Thyroid gland (tissue), 4 donors: ENCODE data around the gene CHFR.
A peak's percentile ranks its signal among the peaks of the same experiment; 100 is the strongest.

Experiments used
- POLR2A ChIP-seq, 2 donors: fragments of 450-650 bp; IDR thresholded peaks; one replicate each; pipeline ENCODE4 v1.6.1; 2017; ENCODE audit warnings: antibody characterized with exemption in 2 of 2, mild to moderate bottlenecking in 2 of 2, moderate library complexity in 1 of 2
- TF ChIP-seq, protein P1 (sequence below), 6 experiments: fragments of 200-600 bp in 3 of 6; fragments of 450-650 bp in 3 of 6; sonication (generic) in 3 of 6; IDR thresholded peaks; one replicate each; pipeline ENCODE4 v1.5.1; 2016 to 2019; ENCODE audit warnings: antibody characterized with exemption in 6 of 6, mild to moderate bottlenecking in 2 of 6, inconsistent platforms in 1 of 6, moderate library complexity in 1 of 6

DNA sequence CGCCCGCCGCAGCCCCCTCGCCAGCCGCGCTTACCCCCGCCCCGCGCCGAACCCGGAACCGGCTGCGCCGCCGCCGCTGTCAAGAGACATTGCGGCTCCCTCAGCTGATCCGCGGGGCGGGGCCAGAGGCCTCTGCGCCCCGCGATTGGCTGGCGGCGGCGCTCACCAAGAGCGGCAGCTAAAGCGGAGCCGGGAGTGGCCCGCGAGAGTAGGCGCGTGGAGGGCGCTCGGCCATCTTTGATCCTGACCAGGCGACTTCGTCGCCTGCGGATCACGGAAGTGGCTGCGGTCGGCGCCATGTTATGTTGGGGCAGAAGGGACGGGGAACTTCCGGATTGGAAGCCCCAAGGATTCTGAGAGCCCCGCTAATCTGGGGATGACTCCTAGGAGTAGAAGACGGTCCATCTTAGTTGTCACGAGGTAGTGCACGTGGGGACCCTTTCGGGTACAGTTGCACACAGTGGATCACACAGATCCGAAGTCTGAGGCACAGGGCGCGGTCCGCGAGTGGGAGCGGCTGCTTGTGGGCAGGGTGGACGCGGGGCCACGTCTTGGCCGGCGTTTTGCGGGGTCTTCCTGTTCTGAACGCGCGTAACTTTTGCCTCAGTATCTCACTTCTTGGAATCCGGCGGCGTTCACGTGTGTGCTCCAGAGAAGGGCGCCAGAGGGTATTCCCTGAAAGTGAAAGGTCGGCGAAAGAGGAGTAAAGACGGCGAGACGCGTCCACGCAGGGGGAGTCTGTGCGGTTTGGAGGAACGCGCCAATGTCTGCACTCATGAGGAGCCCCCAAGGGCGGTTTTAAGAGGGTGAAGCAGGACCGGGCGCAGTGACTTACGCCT, at the start of gene CHFR:
- TF ChIP-seq, protein P1, sequence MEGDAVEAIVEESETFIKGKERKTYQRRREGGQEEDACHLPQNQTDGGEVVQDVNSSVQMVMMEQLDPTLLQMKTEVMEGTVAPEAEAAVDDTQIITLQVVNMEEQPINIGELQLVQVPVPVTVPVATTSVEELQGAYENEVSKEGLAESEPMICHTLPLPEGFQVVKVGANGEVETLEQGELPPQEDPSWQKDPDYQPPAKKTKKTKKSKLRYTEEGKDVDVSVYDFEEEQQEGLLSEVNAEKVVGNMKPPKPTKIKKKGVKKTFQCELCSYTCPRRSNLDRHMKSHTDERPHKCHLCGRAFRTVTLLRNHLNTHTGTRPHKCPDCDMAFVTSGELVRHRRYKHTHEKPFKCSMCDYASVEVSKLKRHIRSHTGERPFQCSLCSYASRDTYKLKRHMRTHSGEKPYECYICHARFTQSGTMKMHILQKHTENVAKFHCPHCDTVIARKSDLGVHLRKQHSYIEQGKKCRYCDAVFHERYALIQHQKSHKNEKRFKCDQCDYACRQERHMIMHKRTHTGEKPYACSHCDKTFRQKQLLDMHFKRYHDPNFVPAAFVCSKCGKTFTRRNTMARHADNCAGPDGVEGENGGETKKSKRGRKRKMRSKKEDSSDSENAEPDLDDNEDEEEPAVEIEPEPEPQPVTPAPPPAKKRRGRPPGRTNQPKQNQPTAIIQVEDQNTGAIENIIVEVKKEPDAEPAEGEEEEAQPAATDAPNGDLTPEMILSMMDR (IDR thresholded peaks at IDR 0.05) = peak in 1 of 6 experiments; percentile 5
- peak in 1 of 2 donors; percentile 53 for TF ChIP-seq POLR2A (IDR thresholded peaks at IDR 0.05)
